Keratinocyte (primary cell): ENCODE measurements around the gene IL3. TPM values are rescaled to one million over a fixed set of nuclear protein-coding genes. Genes with fewer than 3 reads are reported as not detected.

ENCODE experiments used
- DNase-seq: peaks from one replicate; pipeline ENCODE4 v3.0.0-alpha.2; 2011; ENCODE audit warnings: low read depth, missing footprints, low spot score
- FAIRE-seq: peaks from 2 replicates; lab custom pipeline; 2011; peaks lifted over from hg19 to GRCh38; lab: Jason Lieb, UNC
- H2AFZ ChIP-seq: 2 replicates; pipeline ENCODE4 v1.6.0; 2012; ENCODE audit warnings: low read length, control low read depth, inconsistent platforms; ENCODE audit not compliant: control insufficient read depth
- H3K27ac ChIP-seq: 2 replicates; pipeline ENCODE4 v1.5.1; 2011; ENCODE audit warnings: low read length; ENCODE audit not compliant: control insufficient read depth, insufficient read depth
- H3K27me3 ChIP-seq: 3 replicates; pipeline ENCODE4 v1.6.0; 2011; ENCODE audit warnings: low read length; ENCODE audit not compliant: control insufficient read depth, insufficient read depth; ENCODE audit errors: extremely low read depth
- H3K36me3 ChIP-seq, 2 experiments: 2 replicates in 1 of 2; 3 replicates in 1 of 2; pipeline ENCODE4 v1.5.1; 2011; ENCODE audit warnings: low read length in 2 of 2, mild to moderate bottlenecking in 1 of 2; ENCODE audit not compliant: control insufficient read depth in 2 of 2, insufficient read depth in 2 of 2; ENCODE audit errors: extremely low read depth in 1 of 2
- H3K4me1 ChIP-seq: 3 replicates; pipeline ENCODE4 v1.5.1; 2011; ENCODE audit warnings: low read length; ENCODE audit not compliant: control insufficient read depth, insufficient read depth; ENCODE audit errors: extremely low read depth
- H3K4me2 ChIP-seq: 3 replicates; pipeline ENCODE4 v1.6.0; 2011; ENCODE audit warnings: low read depth, low read length; ENCODE audit not compliant: control insufficient read depth, insufficient read depth; ENCODE audit errors: extremely low read depth
- H3K4me3 ChIP-seq, 3 experiments: fragments of 200-600 bp in 1 of 3; sonication (generic) in 1 of 3; 2 replicates in 2 of 3; 3 replicates in 1 of 3; pipeline ENCODE4 v1.5.1; 2011 to 2016; ENCODE audit warnings: low read length in 3 of 3, mild to moderate bottlenecking in 3 of 3, control low read depth in 2 of 3, inconsistent platforms in 1 of 3, low read depth in 1 of 3, mixed read lengths in 1 of 3, mixed run types in 1 of 3, moderate library complexity in 1 of 3; ENCODE audit not compliant: control insufficient read depth in 2 of 3, insufficient read depth in 2 of 3; ENCODE audit errors: extremely low read depth in 1 of 3
- H3K79me2 ChIP-seq: 2 replicates; pipeline ENCODE4 v1.6.0; 2012; ENCODE audit warnings: low read length; ENCODE audit not compliant: control insufficient read depth, insufficient read depth
- H3K9ac ChIP-seq: 3 replicates; pipeline ENCODE4 v1.6.0; 2011; ENCODE audit warnings: low read length; ENCODE audit not compliant: control insufficient read depth, insufficient read depth; ENCODE audit errors: extremely low read depth
- H3K9me1 ChIP-seq: 3 replicates; pipeline ENCODE4 v1.6.0; 2011; ENCODE audit warnings: low read length; ENCODE audit not compliant: control insufficient read depth, insufficient read depth; ENCODE audit errors: extremely low read depth
- H3K9me3 ChIP-seq: 2 replicates; pipeline ENCODE4 v1.5.1; 2012; ENCODE audit warnings: low read depth, low read length; ENCODE audit not compliant: control insufficient read depth
- H4K20me1 ChIP-seq: 3 replicates; pipeline ENCODE4 v1.6.0; 2011; ENCODE audit warnings: low read length; ENCODE audit not compliant: control insufficient read depth, insufficient read depth; ENCODE audit errors: extremely low read depth
- CTCF ChIP-seq, 3 experiments: IDR thresholded peaks in 1 of 3; conservative IDR thresholded peaks in 1 of 3; optimal IDR thresholded peaks in 1 of 3; 2 replicates in 2 of 3; 3 replicates in 1 of 3; pipeline versions ENCODE3 to v1.5.1; 2011; ENCODE audit warnings: low read length in 3 of 3, mild to moderate bottlenecking in 3 of 3, moderate library complexity in 2 of 3, control low read depth in 1 of 3, inconsistent platforms in 1 of 3; ENCODE audit not compliant: insufficient read depth in 2 of 3; ENCODE audit errors: extremely low read depth in 1 of 3
- EZH2 ChIP-seq: IDR thresholded peaks from one replicate; pipeline ENCODE4 v1.6.1; 2012; ENCODE audit warnings: inconsistent platforms, mild to moderate bottlenecking, low read length, moderate library complexity
- dilution Hi-C: fragments of 300-500 bp; cut with MboI; formaldehyde crosslinking; loops from one replicate; pipeline ENCODE4 v1.7.0; 2020; ENCODE audit warnings: low sequenced_read_pairs; ENCODE audit not compliant: extremely low pct_ligation_motif_present
- polyA plus RNA-seq, 5 experiments: library from polyadenylated mRNA; depleted of rRNA in 3 of 5; stranded (reverse) in 3 of 5; stranded (forward) in 1 of 5; unstranded in 1 of 5; fragments of >200 nt; gene quantifications; 1 replicate in 1 of 5; 2 replicates in 3 of 5; 3 replicates in 1 of 5; pipeline versions ENCODE4 v1.2.1 to v1.2.3, GENCODE V29; 2011 to 2012; ENCODE audit warnings: missing spikeins in 2 of 5, low read depth in 1 of 5, low replicate concordance in 1 of 5
- small RNA-seq, 3 experiments: library from RNA; depleted of rRNA; stranded (forward); fragments of <200 nt; gene quantifications; one replicate each; pipeline ENCODE3, GENCODE V24; 2012; ENCODE audit warnings: low read depth in 3 of 3, low replicate concordance in 1 of 3; ENCODE audit not compliant: insufficient read length in 3 of 3

Gene IL3
- polyA plus RNA-seq, 1 donor (not counting 4 experiments of a cell fraction or from before 2014, with no cell fraction given) = not detected

- no peaks in the 10 kb centered on the region for H3K79me2 ChIP-seq
- no peaks in the 10 kb centered on the region for H3K27me3 ChIP-seq
- H3K36me3 ChIP-seq = no peaks in the 10 kb centered on the region
- no peak overlapping the region for H3K4me3 ChIP-seq
- H3K4me2 ChIP-seq = no peak overlapping the region
- no peaks in the 10 kb centered on the region for H3K9me3 ChIP-seq
- dilution Hi-C loops = no loop called here
- DNase-seq (no peak), FAIRE-seq (peak; percentile 26)
- no peaks in the 10 kb centered on the region for H3K9me1 ChIP-seq
- H3K4me1 ChIP-seq = no peaks in the 10 kb centered on the region
- TF ChIP-seq CTCF (optimal IDR thresholded peaks at IDR 0.05 in 1 of 3, IDR thresholded peaks at IDR 0.05 in 1 of 3, conservative IDR thresholded peaks at IDR 0.05 in 1 of 3; ENCODE audit: extremely low read depth in 1 of 3, insufficient read depth in 2 of 3, low read length in 3 of 3) = no peak
- no peak for TF ChIP-seq EZH2
- no peak overlapping the region for H3K9ac ChIP-seq
- H2AFZ ChIP-seq = no peak overlapping the region
- H3K27ac ChIP-seq = no peak overlapping the region
- H4K20me1 ChIP-seq = no peaks in the 10 kb centered on the region
These were observed 50.5 kb downstream of the IL3 start for GRCh38 chr5:132110930-132111329.

- no peaks in the 10 kb centered on the region for H3K9me1 ChIP-seq
- no peaks in the 10 kb centered on the region for H3K27me3 ChIP-seq
- no peak for FAIRE-seq
- no peak overlapping the region for H3K27ac ChIP-seq
- H4K20me1 ChIP-seq = no peaks in the 10 kb centered on the region
- no peaks in the 10 kb centered on the region for H3K79me2 ChIP-seq
- no peaks in the 10 kb centered on the region for H3K4me1 ChIP-seq
- dilution Hi-C loops = no loop called here
- TF ChIP-seq CTCF (optimal IDR thresholded peaks at IDR 0.05 in 1 of 3, IDR thresholded peaks at IDR 0.05 in 1 of 3, conservative IDR thresholded peaks at IDR 0.05 in 1 of 3; ENCODE audit: extremely low read depth in 1 of 3, insufficient read depth in 2 of 3, low read length in 3 of 3) = no peak
- TF ChIP-seq EZH2 = no peak
- DNase-seq = no peak
- H3K9ac ChIP-seq = no peak overlapping the region
- H3K4me3 ChIP-seq = no peak overlapping the region
- H3K4me2 ChIP-seq = no peak overlapping the region
- no peaks in the 10 kb centered on the region for H3K9me3 ChIP-seq
- no peak overlapping the region for H2AFZ ChIP-seq
- no peaks in the 10 kb centered on the region for H3K36me3 ChIP-seq
These were observed 51.7 kb downstream of the IL3 start for GRCh38 chr5:132112111-132112510.

Small RNAs within 50 kb of the gene (small RNA-seq; reads per million reads assigned to genes)
- gene RF00285 = 0 reads per million in 3 experiments

Other genes starting within 250 kb of the IL3 start
- not detected in 3 replicates for gene MEIKIN, start 115.0 kb upstream of the IL3 start, polyA plus RNA-seq
- gene ACSL6, start 49.0 kb upstream of the IL3 start, polyA plus RNA-seq = 0.18 to 0.22 TPM (median 0.18 TPM) in 3 replicates
- 6.9 to 9.2 TPM (median 7.2 TPM) in 3 replicates for gene CSF2, start 13.1 kb downstream of the IL3 start, polyA plus RNA-seq
- 93.6 to 158 TPM (median 112 TPM) in 3 replicates for gene P4HA2, start 167.2 kb downstream of the IL3 start, polyA plus RNA-seq
- gene PDLIM4, start 197.0 kb downstream of the IL3 start, polyA plus RNA-seq = 38.3 to 81.8 TPM (median 79.3 TPM) in 3 replicates
- 1.00 to 1.5 TPM (median 1.4 TPM) in 3 replicates for gene SLC22A4, start 233.7 kb downstream of the IL3 start, polyA plus RNA-seq